Activated CD8-positive, alpha-beta T cell treated with anti-CD3 and anti-CD28 coated beads, Interleukin-2, amount 10 ng/mL, durations not matched to agents 7 days and 5 days (primary cell): ENCODE results near the gene GNB5. TPM values are rescaled to one million over a fixed set of nuclear protein-coding genes. Genes with fewer than 3 reads are reported as not detected.
"Not testable (repeated sequence)": the region's sequence is repeated elsewhere in the genome, so short reads cannot be mapped to it uniquely, and the experiment has no call there.

ENCODE experiments used
- ATAC-seq: fragments of 150-1000 bp; cut with Tn5 transposase; one replicate; pipeline ENCODE4 v1.10.0; 2021; ENCODE audit warnings: moderate library complexity
- CTCF ChIA-PET: fragments of 350-600 bp; sonication (Branson Sonifier 250); formaldehyde crosslinking; loops from one replicate; lab custom pipeline; 2021; ENCODE audit warnings: antibody characterized with exemption; lab: Charles Lee
- POLR2A ChIA-PET: fragments of 350-600 bp; sonication (Branson Sonifier 250); formaldehyde crosslinking; loops from one replicate; lab custom pipeline; 2021; ENCODE audit warnings: antibody characterized with exemption; lab: Charles Lee
- DNase-seq: peaks from one replicate; pipeline ENCODE4 v3.0.0-alpha.2; 2020
- H3K27ac Mint-ChIP-seq: one replicate; pipeline ENCODE4 v1.8.0; 2021; ENCODE audit warnings: mild to moderate bottlenecking, mixed read lengths
- H3K27me3 Mint-ChIP-seq: one replicate; pipeline ENCODE4 v1.8.0; 2021; ENCODE audit warnings: low read depth, mixed read lengths
- H3K36me3 Mint-ChIP-seq: one replicate; pipeline ENCODE4 v1.8.0; 2021; ENCODE audit warnings: low read depth, mixed read lengths
- H3K4me1 Mint-ChIP-seq: one replicate; pipeline ENCODE4 v1.8.0; 2021; ENCODE audit warnings: low read depth, mixed read lengths
- H3K4me3 Mint-ChIP-seq: one replicate; pipeline ENCODE4 v1.8.0; 2021; ENCODE audit warnings: mild to moderate bottlenecking, mixed read lengths
- H3K9me3 Mint-ChIP-seq: one replicate; pipeline ENCODE4 v1.8.0; 2022; ENCODE audit warnings: mixed read lengths; ENCODE audit not compliant: insufficient read depth
- total RNA-seq, 2 experiments: library from RNA; stranded (reverse); gene quantifications; one replicate each; pipeline ENCODE4 v1.2.3, GENCODE V29; 2021

Gene GNB5
- 10 to 100 TPM; 33.8 to 37.0 TPM for total RNA-seq

DNA sequence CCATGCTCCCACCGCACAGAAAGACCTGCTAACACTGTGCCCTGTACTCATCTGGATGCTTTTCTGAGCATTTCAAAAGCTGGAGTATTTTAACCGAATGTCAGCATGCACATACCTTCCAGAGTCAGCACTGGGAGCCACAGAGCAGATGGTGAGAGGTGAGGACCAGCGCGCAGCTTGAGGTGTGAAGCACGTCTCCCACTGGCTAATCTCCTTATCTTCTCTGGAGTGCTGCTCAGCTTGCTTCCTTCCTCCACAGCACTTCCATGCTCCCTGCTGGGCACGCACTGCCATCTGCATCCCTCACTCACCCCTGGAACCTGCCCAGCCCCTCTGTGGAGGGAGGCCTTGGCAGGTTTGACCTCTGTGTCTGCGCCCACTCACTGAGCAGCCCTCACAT, at the start of gene GNB5:
Gene GNB5 (minus strand): TSS at position 186 of the 400 bp plus-strand sequence. CDS start 6,716 bp downstream, outside the sequence.
- ChIA-PET CTCF (interaction anchor here (4.0 kb wide), 1 partner anchor 17 kb away, joined by 27 read pairs; no protein-coding TSS in a partner anchor), POLR2A (no interaction called here)
- H3K27me3 Mint-ChIP-seq, result no peaks in the 10 kb centered on the region
- no peaks in the 10 kb centered on the region for H3K9me3 Mint-ChIP-seq
- no peak within 1 kb of the TSS for H3K4me3 Mint-ChIP-seq
- no peak within 1 kb of the TSS for H3K27ac Mint-ChIP-seq
- no peak for ATAC-seq
- no peak for DNase-seq
- H3K4me1 Mint-ChIP-seq, result no peaks in the 10 kb centered on the region
- H3K36me3 Mint-ChIP-seq, result no peaks in the 10 kb centered on the region

DNA sequence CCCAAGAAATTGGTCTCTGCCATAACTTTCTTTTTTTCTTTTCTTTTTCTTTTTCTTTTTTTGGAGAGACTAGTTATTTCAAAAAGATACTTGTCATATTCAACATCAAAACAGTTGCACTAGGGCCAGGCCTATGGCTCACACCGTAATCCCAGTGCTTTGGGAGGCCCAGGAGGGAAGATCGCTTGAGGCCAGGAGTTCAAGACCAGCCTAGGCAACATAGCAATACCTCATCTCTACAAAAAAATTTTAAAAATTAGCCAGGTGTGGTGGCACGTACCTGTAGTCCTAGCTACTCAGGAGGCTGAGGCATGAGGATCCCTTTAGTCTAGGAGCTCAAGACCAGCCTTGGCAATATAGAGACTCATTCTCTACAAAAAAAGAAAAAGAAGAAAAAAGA, 49.0 kb upstream of the GNB5 start:
- Mint-ChIP-seq H3K36me3 (peaks cover 5% of the 10 kb centered on the region), H3K4me3 (no peak overlapping the region), H3K27me3 (no peaks in the 10 kb centered on the region), H3K4me1 (peaks cover 28% of the 10 kb centered on the region), H3K9me3 (no peaks in the 10 kb centered on the region), H3K27ac (no peak overlapping the region)
- POLR2A ChIA-PET, result no interaction called here
- ATAC-seq (no peak), DNase-seq (no peak)
- CTCF ChIA-PET, result interaction anchor here (1.6 to 8.8 kb wide), 2 partner anchors 14 kb away, joined by 7 to 72 read pairs; no protein-coding TSS in a partner anchor

DNA sequence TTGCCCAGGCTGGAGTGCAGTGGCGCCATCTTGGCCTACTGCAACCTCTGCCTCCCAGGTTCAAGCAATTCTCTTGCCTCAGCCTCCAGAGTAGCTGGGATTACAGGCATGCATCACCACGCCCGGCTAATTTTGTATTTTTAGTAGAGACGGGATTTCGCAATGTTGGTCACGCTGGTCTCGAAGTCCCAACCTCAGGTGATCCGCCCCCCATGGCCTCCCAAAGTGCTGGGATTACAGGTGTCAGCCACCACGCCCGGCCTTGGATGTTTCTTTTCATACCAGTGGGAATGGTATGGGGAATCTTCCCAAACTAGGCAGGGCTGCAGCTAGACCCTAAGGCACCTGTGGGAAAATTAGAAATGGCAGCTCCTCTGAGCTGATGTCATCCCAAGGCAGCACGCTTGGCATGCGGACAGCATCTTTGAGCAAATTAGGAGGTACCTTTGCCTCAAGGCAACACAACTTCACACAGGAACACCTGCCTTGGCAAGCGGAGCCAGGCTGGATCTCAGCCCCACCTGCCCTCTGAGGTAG, 47.9 kb upstream of the GNB5 start:
- not testable (repeated sequence) for H3K27me3 Mint-ChIP-seq, H3K9me3 Mint-ChIP-seq, ATAC-seq, H3K4me3 Mint-ChIP-seq, H3K36me3 Mint-ChIP-seq, H3K27ac Mint-ChIP-seq, DNase-seq
- peaks cover 37% of the 10 kb centered on the region for H3K4me1 Mint-ChIP-seq
- POLR2A ChIA-PET, result interaction anchor here (0.7 kb wide), 1 partner anchor 19 kb away, joined by 3 read pairs; no protein-coding TSS in a partner anchor
- CTCF ChIA-PET, result interaction anchor here (1.2 to 8.8 kb wide), 2 partner anchors 13 to 18 kb away, joined by 3 to 72 read pairs; no protein-coding TSS in a partner anchor

DNA sequence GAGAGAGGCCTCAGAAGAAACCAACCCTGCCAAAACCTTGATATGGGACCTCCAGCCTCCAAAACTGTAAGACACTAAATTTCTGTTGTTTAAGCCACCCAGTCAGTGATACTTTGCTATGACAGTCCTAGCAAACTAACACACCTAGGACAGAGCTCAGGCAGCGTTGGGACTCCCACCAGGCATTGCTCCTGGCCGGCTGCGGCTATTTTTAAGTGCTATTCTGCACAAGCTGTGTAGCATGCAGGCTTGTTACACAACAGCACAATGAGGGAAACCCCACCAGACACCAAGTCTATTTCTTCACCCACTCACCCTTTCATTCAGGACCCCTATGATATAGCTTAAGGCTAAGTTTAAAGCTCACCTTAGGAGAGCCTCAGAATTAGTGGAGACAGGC, 47.0 kb upstream of the GNB5 start:
- no peak for DNase-seq
- no peak overlapping the region for H3K4me3 Mint-ChIP-seq
- no peaks in the 10 kb centered on the region for H3K9me3 Mint-ChIP-seq
- CTCF ChIA-PET, result interaction anchor here (0.7 to 8.8 kb wide), 4 partner anchors 12 to 94 kb away, joined by 3 to 72 read pairs (median 3); no protein-coding TSS in a partner anchor
- ATAC-seq, result no peak
- no peak overlapping the region for H3K27ac Mint-ChIP-seq
- H3K4me1 Mint-ChIP-seq, result peaks cover 41% of the 10 kb centered on the region
- H3K27me3 Mint-ChIP-seq, result no peaks in the 10 kb centered on the region
- POLR2A ChIA-PET, result no interaction called here
- peaks cover 3% of the 10 kb centered on the region for H3K36me3 Mint-ChIP-seq

DNA sequence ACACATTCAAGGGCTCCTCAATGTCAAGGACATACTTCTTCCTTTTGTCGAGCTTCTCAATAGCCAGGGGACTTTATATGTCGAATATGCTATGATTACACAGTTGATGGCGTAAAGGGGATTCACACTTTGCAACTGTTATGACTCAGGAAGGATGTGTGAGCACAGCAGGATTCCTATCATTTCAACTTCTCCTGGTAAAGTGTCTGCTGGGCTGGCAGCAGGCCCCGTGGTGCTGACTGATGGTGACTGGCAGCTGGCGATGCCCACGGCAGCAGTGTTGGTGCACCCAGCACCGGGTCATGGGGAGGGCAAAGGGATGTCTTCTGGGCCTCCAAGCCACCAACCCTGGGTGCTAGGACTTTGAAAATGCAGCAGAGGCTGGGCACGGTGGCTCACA, 44.8 kb upstream of the GNB5 start:
- Mint-ChIP-seq H3K4me1 (peaks cover 36% of the 10 kb centered on the region), H3K9me3 (no peaks in the 10 kb centered on the region), H3K27me3 (no peaks in the 10 kb centered on the region), H3K27ac (no peak overlapping the region), H3K36me3 (no peaks in the 10 kb centered on the region), H3K4me3 (no peak overlapping the region)
- no peak for DNase-seq
- no peak for ATAC-seq
- ChIA-PET POLR2A (no interaction called here), CTCF (interaction anchor here (1.2 to 8.8 kb wide), 4 partner anchors 10 to 28 kb away, joined by 3 to 72 read pairs (median 5); no protein-coding TSS in a partner anchor)

DNA sequence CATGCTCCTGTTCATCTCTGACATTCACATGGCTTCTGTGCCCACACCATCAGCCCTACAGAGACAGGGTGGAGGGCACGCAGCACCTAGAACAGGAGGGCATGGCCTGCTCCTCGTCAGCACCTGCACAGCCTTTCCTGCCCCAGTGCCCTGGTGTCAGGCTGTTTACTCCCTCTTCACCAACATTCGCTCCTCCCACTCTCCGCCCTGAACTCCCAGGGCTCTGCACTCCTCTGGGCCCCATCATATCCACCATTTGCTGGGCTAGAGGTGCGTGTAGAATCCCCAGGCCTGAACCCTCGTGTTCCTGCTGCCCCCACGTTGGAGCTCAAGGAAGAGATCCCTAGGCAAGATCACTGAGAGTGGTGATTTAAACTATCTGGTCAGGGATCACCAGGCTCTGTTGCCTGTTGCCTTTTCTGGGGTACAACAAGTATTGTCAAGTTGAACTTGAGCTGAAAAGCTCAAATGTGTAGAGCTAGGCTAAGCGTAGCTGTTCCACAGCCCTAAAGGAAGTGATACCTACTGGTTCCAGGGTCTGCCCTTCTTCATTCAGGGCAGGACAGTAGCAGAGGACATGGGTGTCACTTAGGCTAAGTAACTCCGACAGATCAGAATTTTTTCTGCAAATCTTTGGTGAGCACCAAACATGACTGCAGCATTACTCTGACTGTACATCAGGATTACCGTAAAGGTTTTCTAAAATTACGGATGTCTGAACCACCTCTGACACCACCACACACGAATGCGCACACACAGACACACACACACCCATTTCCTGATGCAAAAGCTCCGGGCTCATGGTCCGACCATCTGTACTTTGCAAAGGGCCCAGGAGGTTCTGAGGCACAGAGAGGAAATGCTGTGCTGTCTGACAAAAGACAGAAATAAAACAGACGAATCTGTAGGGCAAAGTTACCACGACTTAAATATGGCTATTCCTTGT, 43.7 kb upstream of the GNB5 start:
- DNase-seq, result no peak
- Mint-ChIP-seq H3K4me3 (no peak overlapping the region), H3K27ac (peak overlapping the region; percentile 86), H3K36me3 (no peaks in the 10 kb centered on the region), H3K9me3 (no peaks in the 10 kb centered on the region), H3K4me1 (peaks cover 34% of the 10 kb centered on the region), H3K27me3 (no peaks in the 10 kb centered on the region)
- CTCF ChIA-PET, result interaction anchor here (0.7 to 8.8 kb wide), 8 partner anchors 9 to 96 kb away, joined by 3 to 72 read pairs (median 4); no protein-coding TSS in a partner anchor
- ATAC-seq, result peak; percentile 39
- POLR2A ChIA-PET, result interaction anchor here (0.6 kb wide), 1 partner anchor 197 kb away, joined by 3 read pairs; no protein-coding TSS in a partner anchor

DNA sequence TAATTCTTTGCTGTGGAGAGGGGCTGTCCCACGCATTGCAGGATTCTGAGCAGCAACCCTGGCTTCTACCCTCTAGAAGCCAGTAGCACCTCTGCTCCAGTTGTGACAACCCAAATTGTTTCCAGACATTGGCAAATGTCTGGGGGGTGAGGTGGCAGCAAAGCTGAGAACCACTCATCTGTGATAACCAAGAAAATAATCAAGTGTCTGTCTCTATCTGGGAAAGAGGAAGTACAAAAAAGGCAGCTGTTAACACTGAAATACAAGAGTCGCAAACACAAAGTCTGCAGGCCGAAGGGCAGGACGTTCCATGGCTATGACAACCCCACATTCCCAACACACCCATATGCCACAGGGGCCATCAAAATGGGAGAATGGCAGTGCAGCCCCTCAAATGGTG, 42.2 kb upstream of the GNB5 start:
- ChIA-PET POLR2A (interaction anchor here (0.7 kb wide), 1 partner anchor 29 kb away, joined by 4 read pairs; no protein-coding TSS in a partner anchor), CTCF (interaction anchor here (0.8 kb wide), 1 partner anchor 17 kb away, joined by 3 read pairs; no protein-coding TSS in a partner anchor)
- H3K36me3 Mint-ChIP-seq, result no peaks in the 10 kb centered on the region
- no peaks in the 10 kb centered on the region for H3K9me3 Mint-ChIP-seq
- DNase-seq (no peak), ATAC-seq (no peak)
- H3K4me1 Mint-ChIP-seq, result peaks cover 34% of the 10 kb centered on the region
- no peak overlapping the region for H3K27ac Mint-ChIP-seq
- H3K27me3 Mint-ChIP-seq, result no peaks in the 10 kb centered on the region
- H3K4me3 Mint-ChIP-seq, result no peak overlapping the region

DNA sequence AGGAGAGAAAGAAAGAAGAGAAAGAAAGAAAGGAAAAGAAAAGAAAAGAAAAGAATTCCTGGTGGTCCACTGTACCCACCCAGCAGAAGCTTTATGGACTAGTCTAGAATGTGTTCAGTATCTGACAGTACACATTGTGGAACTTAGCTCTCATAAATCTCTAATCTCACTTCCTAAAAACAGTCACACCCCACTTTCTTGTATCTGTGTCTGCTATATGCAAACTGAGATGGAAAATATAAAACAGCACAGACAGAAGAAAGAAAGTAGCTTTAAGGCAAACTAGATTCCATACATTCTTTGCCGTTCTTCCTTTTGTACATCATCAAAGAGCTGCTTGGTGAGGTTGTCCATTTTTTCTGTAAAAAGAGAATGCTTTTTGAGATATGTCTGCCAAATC, 41.1 kb upstream of the GNB5 start:
- H3K27ac Mint-ChIP-seq, result no peak overlapping the region
- no peak for ATAC-seq
- ChIA-PET CTCF (interaction anchor here (0.7 to 9.2 kb wide), 6 partner anchors 9 to 29 kb away, joined by 3 to 93 read pairs (median 4); no protein-coding TSS in a partner anchor), POLR2A (no interaction called here)
- H3K27me3 Mint-ChIP-seq, result no peaks in the 10 kb centered on the region
- H3K36me3 Mint-ChIP-seq, result no peaks in the 10 kb centered on the region
- no peak overlapping the region for H3K4me3 Mint-ChIP-seq
- DNase-seq, result no peak
- H3K9me3 Mint-ChIP-seq, result no peaks in the 10 kb centered on the region
- H3K4me1 Mint-ChIP-seq, result peaks cover 37% of the 10 kb centered on the region

DNA sequence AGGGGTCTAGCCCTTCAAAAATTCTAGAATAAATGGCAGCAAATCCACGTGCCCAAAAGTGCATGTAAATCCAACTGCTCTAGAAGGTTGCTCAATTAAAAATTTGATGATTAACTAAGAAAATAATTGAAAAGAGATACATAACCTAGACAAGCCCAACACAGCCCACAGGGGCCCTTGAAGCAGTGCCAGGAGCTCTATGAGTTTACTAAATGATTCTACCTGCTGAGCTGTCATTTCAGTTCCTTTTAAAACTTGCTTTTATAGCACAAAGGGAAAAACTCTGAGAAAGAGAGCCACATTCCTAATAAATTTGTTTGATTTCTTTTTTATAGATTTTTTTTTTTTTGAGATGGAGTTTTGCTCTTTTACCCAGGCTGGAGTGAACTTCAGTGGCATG, 38.9 kb upstream of the GNB5 start:
- H3K27me3 Mint-ChIP-seq, result no peaks in the 10 kb centered on the region
- ChIA-PET POLR2A (no interaction called here), CTCF (interaction anchor here (0.9 to 9.2 kb wide), 4 partner anchors 9 to 46 kb away, joined by 6 to 93 read pairs (median 51); no protein-coding TSS in a partner anchor)
- H3K4me1 Mint-ChIP-seq, result peaks cover 27% of the 10 kb centered on the region
- ATAC-seq, result no peak
- no peaks in the 10 kb centered on the region for H3K36me3 Mint-ChIP-seq
- H3K27ac Mint-ChIP-seq, result no peak overlapping the region
- no peak overlapping the region for H3K4me3 Mint-ChIP-seq
- no peaks in the 10 kb centered on the region for H3K9me3 Mint-ChIP-seq
- no peak for DNase-seq

DNA sequence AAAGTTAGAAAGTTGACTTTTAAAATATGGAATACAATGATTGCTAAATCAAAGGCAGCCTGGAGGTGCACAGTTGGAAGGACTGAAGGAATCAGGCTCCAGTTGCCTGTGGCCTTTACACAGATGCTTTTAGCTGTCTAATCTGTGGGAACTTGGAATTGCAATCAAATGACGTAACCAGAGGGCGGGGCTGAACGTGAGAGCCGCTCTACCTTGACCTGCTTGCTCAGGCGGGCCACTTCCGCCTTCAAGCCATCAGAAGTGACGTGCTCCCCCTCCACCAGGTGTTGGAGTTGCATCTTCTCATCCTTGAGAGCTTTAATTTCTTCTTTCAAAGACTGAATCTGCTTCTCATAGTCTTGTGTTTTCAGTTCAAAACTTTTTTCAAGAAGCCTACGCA, 37.7 kb upstream of the GNB5 start:
- POLR2A ChIA-PET, result no interaction called here
- H3K27me3 Mint-ChIP-seq, result no peaks in the 10 kb centered on the region
- ATAC-seq (no peak), DNase-seq (no peak)
- CTCF ChIA-PET, result interaction anchor here (1.3 to 9.2 kb wide), 7 partner anchors 10 to 65 kb away, joined by 4 to 93 read pairs (median 37); no protein-coding TSS in a partner anchor
- no peaks in the 10 kb centered on the region for H3K36me3 Mint-ChIP-seq
- H3K9me3 Mint-ChIP-seq, result no peaks in the 10 kb centered on the region
- H3K4me3 Mint-ChIP-seq, result no peak overlapping the region
- no peak overlapping the region for H3K27ac Mint-ChIP-seq
- peaks cover 21% of the 10 kb centered on the region for H3K4me1 Mint-ChIP-seq

DNA sequence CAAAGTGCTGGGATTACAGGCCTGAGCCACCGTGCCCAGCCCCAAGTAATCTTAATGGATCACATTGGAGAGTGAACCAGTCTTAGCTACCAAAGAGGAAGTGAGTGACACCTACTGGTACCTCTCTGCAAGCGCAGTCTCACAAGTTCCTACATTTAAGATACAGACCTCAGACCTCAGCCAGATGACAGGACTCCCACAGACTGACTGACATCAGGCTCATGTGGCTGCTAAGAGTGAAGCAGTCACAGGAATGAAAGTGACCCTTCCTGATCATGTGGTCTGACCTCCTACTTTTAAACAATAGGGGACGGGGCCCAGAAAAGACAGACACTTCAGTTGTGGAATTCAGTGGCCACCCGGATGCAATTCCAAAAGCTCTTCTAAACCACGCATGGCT, 36.3 kb upstream of the GNB5 start:
- Mint-ChIP-seq H3K27me3 (no peaks in the 10 kb centered on the region), H3K36me3 (peaks cover 7% of the 10 kb centered on the region), H3K9me3 (no peaks in the 10 kb centered on the region), H3K4me3 (no peak overlapping the region), H3K27ac (no peak overlapping the region), H3K4me1 (peaks cover 25% of the 10 kb centered on the region)
- CTCF ChIA-PET, result interaction anchor here (0.6 to 9.2 kb wide), 37 partner anchors 11 to 508 kb away, joined by 3 to 93 read pairs (median 4); no protein-coding TSS in a partner anchor
- POLR2A ChIA-PET, result interaction anchor here (0.6 to 1.5 kb wide), 3 partner anchors 14 to 452 kb away, joined by 3 to 5 read pairs (median 4); no protein-coding TSS in a partner anchor
- DNase-seq (peak; percentile 86), ATAC-seq (peak; percentile 96)
